ENCODE data around the gene MAPKAP1.

The MAPKAP1 gene

DNA sequence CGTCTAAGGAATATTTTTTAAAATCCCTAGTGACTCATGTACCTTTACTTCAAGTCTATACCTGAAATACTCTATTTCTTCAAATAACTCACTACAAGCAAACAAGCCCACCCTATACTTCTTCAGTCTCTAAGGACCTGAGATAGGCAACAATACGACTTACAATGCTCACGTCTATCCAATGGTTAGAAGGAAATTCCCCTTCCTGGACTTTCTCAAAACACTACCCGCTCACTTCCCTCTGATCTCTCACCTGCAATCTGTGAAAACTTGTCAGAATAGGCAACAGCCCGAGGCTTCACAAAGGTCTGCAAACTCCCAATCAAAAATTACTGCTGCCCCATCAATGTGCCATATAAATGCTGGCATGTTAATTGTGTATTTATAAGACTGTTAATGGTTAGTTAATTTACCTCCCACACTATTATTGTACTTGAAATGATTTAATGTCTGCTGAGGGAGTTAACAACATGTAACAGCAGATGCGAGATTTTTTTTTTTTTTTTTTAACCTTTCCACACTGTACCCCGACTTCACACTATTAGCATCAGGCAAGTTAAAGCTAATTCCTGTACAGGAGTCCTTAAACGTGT, 27.3 kb downstream of the MAPKAP1 start:
- no peaks in the 10 kb centered on the region for H3F3A ChIP-seq (ENCODE audit: insufficient read depth)
- H3K79me2 ChIP-seq (ENCODE audit: insufficient read depth, low read length): peaks cover 29% of the 10 kb centered on the region

DNA sequence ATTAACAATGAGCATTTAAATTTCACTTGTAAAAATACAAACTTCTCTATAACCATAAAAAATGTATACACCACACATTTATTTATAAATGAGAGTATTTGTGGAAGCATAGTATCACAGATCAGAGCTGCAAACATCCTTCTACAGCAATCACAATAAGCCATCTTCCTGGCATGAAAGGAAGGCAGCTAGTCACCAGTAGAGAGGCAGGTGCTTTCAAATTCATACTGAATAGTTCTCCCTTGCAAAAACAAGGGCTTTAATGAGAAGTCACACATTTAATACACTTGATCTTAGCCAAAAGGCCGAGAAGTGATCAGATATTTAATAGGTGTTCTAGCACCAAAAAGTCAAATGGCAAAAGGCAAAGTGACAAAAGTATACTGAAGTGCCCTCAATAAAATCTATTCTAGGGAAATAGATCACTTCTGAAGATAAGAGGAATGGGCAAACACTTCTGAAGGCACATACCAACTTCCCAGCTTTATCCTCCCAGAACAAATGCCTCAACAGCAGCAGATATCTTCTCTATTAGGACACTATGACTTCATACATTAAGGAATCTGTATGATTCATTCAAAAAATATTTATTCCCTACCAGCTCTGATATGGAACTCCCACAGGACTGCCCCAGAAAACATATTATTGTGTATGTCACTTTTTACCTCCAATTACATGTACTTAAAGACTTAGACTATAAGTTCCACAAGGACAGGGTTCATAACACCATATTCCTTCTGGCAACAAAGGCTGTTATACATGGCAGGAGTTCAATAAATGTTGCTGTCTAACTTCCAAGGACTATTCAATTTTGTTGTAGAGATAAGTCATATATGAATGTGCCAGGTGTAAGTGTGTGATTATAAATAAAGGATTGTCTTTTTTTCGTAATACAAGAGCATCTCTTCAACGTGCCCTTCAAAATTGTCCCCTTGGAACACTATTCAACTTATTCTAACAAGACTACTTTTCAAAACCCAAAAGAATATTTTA, 31.7 kb downstream of the MAPKAP1 start:
- H3K9ac ChIP-seq (ENCODE audit: low read length): no peak overlapping the region
- H3K4me2 ChIP-seq (ENCODE audit: low read depth, low read length, poor library complexity, severe bottlenecking): no peak overlapping the region
- no peak overlapping the region for H2AFZ ChIP-seq (ENCODE audit: low read depth, low read length, severe bottlenecking)
- H3K4me3 ChIP-seq (ENCODE audit: insufficient read depth, low read length, poor library complexity, severe bottlenecking): no peak overlapping the region
- H3K79me2 ChIP-seq (ENCODE audit: insufficient read depth, low read length): peaks cover 23% of the 10 kb centered on the region; the same call in 1 of the 2 replicates
- H3F3A ChIP-seq (ENCODE audit: insufficient read depth): no peaks in the 10 kb centered on the region; the same call in 1 of the 2 replicates
- H3K9me2 ChIP-seq (replicated peaks; ENCODE audit: insufficient read depth, low read length): no peaks in the 10 kb centered on the region
- peaks cover 3% of the 10 kb centered on the region; the same call in 1 of the 2 replicates for H3K36me3 ChIP-seq (ENCODE audit: low read length)
- TF ChIP-seq EZH2phosphoT487 (conservative IDR thresholded peaks at IDR 0.05; ENCODE audit: low read length): no peak
- TF ChIP-seq, protein P1, sequence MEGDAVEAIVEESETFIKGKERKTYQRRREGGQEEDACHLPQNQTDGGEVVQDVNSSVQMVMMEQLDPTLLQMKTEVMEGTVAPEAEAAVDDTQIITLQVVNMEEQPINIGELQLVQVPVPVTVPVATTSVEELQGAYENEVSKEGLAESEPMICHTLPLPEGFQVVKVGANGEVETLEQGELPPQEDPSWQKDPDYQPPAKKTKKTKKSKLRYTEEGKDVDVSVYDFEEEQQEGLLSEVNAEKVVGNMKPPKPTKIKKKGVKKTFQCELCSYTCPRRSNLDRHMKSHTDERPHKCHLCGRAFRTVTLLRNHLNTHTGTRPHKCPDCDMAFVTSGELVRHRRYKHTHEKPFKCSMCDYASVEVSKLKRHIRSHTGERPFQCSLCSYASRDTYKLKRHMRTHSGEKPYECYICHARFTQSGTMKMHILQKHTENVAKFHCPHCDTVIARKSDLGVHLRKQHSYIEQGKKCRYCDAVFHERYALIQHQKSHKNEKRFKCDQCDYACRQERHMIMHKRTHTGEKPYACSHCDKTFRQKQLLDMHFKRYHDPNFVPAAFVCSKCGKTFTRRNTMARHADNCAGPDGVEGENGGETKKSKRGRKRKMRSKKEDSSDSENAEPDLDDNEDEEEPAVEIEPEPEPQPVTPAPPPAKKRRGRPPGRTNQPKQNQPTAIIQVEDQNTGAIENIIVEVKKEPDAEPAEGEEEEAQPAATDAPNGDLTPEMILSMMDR (IDR thresholded peaks at IDR 0.05; ENCODE audit: insufficient read depth, low read length, poor library complexity, severe bottlenecking): no peak
- H3K27me3 ChIP-seq (ENCODE audit: low read length): no peaks in the 10 kb centered on the region
- no peaks in the 10 kb centered on the region for H3K9me3 ChIP-seq (ENCODE audit: insufficient read depth, low read length)
- H4K20me1 ChIP-seq (ENCODE audit: low read depth, low read length): no peaks in the 10 kb centered on the region
- H3K27ac ChIP-seq (ENCODE audit: low read depth, low read length): no peak overlapping the region

More for the DNA sequence above, 27.3 kb downstream of the MAPKAP1 start:
- Histone ChIP-seq H3K9me2 (replicated peaks; ENCODE audit: insufficient read depth, low read length) (no peaks in the 10 kb centered on the region), H4K20me1 (ENCODE audit: low read depth, low read length) (no peaks in the 10 kb centered on the region), H3K4me2 (ENCODE audit: low read depth, low read length, poor library complexity, severe bottlenecking) (no peak overlapping the region), H3K9me3 (ENCODE audit: insufficient read depth, low read length) (no peaks in the 10 kb centered on the region), H3K9ac (ENCODE audit: low read length) (no peak overlapping the region), H3K4me3 (ENCODE audit: insufficient read depth, low read length, poor library complexity, severe bottlenecking) (no peak overlapping the region), H2AFZ (ENCODE audit: low read depth, low read length, severe bottlenecking) (no peak overlapping the region), H3K27me3 (ENCODE audit: low read length) (no peaks in the 10 kb centered on the region), H3K36me3 (ENCODE audit: low read length) (no peaks in the 10 kb centered on the region), H3K27ac (ENCODE audit: low read depth, low read length) (no peak overlapping the region)
- TF ChIP-seq, protein P1 (IDR thresholded peaks at IDR 0.05; ENCODE audit: insufficient read depth, low read length, poor library complexity, severe bottlenecking): no peak
- no peak for TF ChIP-seq EZH2phosphoT487 (conservative IDR thresholded peaks at IDR 0.05; ENCODE audit: low read length)

DNA sequence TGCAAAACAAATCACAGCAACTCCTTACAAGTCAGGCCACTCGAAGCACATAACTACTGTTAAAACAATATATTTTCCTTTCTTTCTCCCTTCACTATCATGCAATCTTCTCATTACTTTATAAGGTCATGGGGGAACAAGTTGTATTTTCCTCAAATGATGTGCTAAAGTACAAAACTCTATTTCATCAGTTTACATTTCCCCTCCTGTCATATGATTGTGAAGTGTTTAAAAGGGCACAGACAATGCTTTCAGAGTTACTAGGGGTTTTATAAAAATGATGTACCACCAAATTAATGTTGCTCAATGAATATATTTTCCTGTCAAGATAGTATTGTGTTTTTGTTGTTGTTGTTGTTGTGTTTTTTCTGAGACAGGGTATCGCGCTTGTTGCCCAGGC, 34.1 kb downstream of the MAPKAP1 start:
- TF ChIP-seq, protein P1 (IDR thresholded peaks at IDR 0.05; ENCODE audit: insufficient read depth, low read length, poor library complexity, severe bottlenecking): no peak
- TF ChIP-seq EZH2phosphoT487 (conservative IDR thresholded peaks at IDR 0.05; ENCODE audit: low read length): no peak
- Histone ChIP-seq H2AFZ (ENCODE audit: low read depth, low read length, severe bottlenecking) (no peak overlapping the region), H3K9me3 (ENCODE audit: insufficient read depth, low read length) (no peaks in the 10 kb centered on the region), H3K9me2 (replicated peaks; ENCODE audit: insufficient read depth, low read length) (no peaks in the 10 kb centered on the region), H3K79me2 (ENCODE audit: insufficient read depth, low read length) (0 out of 2 replicates have a peak, but pooled peaks cover 13% of the 10 kb centered on the region), H3K36me3 (ENCODE audit: low read length) (peaks cover 3% of the 10 kb centered on the region; the same call in 1 of the 2 replicates), H4K20me1 (ENCODE audit: low read depth, low read length) (no peaks in the 10 kb centered on the region; the same call in 1 of the 2 replicates), H3K27me3 (ENCODE audit: low read length) (no peaks in the 10 kb centered on the region), H3K9ac (ENCODE audit: low read length) (no peak overlapping the region), H3K4me2 (ENCODE audit: low read depth, low read length, poor library complexity, severe bottlenecking) (no peak overlapping the region), H3K27ac (ENCODE audit: low read depth, low read length) (no peak overlapping the region), H3K4me3 (ENCODE audit: insufficient read depth, low read length, poor library complexity, severe bottlenecking) (no peak overlapping the region), H3F3A (ENCODE audit: insufficient read depth) (no peaks in the 10 kb centered on the region; the same call in none of the 2 replicates)
